Ecto neural progenitor cell (in vitro differentiated cells): Measurements from ENCODE around the gene CAMK2B.

Source experiments
- DNase-seq: peaks from one replicate; pipeline ENCODE4 v3.0.0-alpha.2; 2018; ENCODE audit warnings: low spot score

CAMK2B gene

GRCh38 chr7:44325201-44325671, at the start of gene CAMK2B:
CAMK2B (minus strand) TSS chr7:44325594; CDS start chr7:44325421, 173 bp downstream.
- peak; percentile 71 for DNase-seq

DNA sequence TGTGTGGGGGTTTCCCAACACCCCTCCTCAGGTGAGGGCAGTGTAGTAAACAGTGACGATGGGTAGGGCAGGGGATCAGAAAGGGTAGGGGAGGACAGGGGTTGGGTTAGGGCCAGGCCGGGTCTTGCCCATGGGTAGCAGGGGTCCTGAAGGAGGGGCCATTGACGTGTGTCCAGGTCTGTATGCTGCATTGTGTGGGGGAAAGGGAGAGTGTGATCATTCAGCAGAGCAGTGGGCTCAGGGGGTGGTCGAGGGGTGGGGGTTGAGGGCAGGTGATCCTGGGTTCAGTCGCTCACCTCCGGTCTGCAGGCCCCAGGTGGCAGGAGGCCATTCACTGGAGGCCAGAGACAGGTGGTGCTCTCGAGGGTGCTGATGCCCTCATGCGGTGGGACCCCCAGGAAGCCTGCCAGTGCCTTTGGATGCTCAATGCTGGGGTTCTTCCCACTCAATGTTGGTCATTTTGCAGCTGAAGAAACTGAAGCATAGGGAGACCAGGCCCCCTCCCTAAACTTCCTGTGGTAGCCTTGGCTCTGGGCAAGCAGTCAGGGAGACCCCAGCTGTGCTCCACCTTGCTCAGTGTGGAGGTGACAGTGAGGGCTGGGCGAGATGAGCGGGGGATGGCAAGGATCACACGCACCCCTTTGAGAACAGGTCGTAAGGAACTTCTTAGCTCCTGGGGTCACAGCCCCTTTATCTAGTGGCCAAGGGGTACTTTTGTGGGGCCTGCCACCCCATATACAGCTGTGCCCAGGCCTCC, 48.8 kb upstream of the CAMK2B start:
- no peak for DNase-seq

DNA sequence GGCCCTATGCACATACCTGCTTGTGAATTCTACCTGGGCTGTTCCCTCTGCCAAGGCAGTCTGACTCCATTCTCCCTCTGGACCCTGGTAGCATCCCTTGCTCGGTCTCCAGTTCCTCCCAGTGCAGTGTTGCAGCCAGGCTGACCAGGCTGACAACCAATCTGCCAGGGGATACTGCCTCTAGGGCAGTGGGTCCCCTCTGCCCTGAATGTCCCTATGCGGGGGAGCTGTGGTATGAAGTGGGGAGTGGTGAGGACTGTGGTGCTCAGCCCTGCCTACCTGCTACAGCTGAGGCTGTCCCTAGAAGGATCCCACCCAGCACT, 48.0 kb upstream of the CAMK2B start:
- DNase-seq: no peak

DNA sequence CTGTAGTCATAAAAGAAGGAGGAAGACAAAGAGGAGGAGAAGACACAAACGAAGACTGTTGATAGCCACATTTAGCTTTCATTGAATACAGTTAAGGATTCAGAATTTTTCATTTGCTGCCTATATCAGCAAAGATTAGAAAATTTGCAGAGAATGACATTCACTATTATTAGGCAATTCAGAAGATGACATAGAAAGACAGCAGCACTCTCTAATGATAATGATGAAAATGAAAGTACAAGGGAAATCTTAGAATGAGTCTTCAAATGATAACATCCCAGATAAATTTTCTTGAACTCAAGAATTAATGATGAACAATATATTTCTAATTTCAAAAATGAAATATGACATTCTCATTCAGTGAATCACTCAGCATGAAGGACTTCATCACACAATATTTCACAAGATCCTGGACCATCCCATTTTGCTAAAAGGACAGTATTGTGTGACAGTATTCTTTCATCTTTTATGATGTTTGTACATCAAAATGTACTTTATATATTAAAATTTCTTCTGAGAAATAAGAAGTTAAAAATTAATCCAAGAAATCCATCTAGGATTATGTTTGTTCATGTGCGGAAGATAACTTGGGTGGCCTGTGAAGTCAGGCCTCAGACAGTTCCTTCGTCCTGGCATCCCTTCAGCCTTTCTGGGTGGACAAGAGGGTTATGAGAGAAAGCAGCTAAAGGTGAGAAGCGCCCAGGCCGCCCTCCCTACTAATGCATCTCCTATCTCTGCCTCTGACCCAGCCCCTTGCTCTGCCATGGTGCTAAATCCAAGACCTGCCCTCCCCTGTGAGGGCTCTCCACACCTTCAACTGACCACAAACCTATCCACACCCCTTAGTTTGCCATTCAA, 47.4 kb upstream of the CAMK2B start:
- DNase-seq: no peak

GRCh38 chr7:44368885-44369284, 43.5 kb upstream of the CAMK2B start:
- DNase-seq: no peak

DNA sequence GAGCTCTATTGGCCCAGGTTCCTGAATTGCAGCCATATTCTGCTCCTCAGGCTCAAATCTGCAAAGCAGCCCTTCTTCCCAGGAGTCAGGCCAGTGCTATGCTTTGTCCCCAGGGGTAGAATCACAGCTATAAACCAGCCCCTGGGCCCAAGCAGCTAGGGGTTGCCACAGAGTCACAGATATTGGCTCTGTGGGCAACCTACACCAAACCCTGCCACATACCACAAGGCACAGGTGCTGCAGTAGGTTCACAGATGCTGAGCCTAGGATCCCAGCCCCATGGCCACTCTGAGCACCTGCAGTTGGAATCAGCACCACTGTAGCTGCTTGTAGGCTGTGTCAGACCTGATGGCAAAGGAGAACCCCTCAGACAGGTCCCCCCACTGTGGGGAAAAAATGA, 43.1 kb upstream of the CAMK2B start:
- DNase-seq: no peak

DNA sequence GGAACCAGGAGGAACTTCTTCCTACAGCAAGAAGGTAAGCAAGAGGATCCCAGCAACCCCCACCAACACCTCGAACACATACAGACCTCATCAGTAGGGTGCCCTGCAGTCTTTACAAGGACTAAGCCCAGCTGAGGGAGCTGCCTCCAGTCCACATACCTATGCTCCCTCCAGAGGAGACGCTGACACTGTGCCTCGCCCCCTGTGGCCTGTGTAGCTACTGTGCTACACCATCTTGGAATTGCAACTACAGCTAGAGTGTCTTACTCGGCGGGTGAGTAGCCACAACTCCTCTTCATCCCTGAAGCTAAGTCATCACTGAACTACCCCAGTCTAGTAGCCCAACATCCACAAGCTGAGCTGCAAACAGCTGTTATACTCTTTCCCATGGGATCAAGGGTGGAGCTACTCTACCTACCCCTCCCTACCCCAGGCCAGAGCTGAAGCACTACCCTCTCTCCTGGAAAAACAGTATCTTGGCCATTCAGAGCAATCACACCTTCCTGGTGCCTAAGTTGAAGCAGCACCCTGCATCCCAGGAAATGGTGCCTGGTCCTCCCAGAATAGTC, 42.2 kb upstream of the CAMK2B start:
- no peak for DNase-seq

GRCh38 chr7:44366986-44367385, 41.6 kb upstream of the CAMK2B start:
- no peak for DNase-seq

GRCh38 chr7:44353668-44354067, 28.3 kb upstream of the CAMK2B start:
- no peak for DNase-seq

DNA sequence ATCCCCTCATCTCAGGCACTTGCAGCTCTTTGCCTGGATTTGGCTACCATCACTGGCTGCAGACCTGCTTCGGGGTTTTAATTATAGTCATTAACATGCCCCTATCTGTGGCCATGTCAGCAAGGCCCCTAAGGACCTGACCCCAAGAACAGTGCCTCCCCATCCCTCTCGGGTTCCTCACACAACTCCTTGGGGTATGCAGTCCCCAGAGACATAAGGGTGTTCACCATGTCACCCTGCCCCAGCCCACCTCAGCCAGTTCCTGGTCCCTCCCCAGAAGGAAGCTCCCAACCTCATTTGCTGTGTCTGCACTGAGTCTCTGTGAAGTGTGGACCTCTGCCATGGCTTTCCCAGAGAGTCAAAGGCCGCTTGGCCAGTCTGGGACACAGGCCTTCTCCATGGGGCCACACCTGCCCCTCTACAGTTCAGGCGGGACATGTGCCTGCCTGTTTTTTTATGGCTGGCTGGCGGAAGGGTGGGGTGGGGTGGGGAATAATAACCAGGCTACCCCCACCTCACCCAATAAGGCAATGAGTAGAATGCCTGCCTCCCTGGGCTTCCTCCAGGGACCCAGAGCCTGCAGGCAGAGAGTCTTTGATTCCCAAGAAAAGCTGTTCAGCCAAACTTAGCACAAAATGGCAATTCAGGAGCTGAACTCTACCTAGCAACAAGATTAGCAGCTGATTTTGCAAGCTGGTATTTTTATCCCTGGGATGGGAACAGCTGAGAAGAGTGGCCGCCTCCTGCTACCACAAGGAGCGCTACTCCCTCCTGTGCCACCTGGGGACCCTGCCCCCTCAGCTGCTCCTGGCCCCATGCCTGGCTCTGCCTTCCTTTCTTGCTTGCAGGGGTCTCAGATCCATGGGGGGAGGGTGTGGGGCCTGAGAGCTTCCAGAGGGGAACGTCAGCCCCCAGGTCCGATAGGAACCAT, 23.7 kb upstream of the CAMK2B start:
- no peak for DNase-seq

- no peak for DNase-seq
Observed at GRCh38 chr7:44348300-44348699, 22.9 kb upstream of the CAMK2B start.

DNA sequence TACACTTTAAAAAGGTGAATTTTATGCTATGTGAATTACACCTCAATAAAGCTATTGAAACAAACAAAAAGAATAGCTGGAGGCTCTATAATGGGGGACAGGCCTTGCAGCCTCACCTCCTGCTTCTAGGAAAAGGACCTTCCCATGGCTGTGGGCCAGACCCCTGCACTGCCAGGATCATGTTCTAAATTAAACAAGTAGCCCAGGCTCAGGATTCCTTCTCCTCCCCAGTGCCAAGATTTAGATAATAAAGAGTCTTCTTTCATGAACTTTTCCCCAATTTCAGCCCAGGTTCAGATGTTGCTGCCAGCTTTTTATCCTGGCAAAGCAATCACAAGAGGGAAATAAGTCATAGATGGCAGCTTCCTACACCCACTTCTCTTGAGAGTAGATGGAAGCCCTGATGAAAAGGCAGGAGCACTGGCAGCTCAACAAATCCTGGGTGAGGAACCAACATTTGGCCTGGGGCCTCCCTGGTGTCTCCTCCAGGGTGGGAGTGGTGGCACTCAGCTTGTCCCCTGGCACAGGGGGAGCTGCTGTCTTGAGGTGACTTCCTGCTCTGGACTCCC, 22.2 kb upstream of the CAMK2B start:
- DNase-seq: no peak

- DNase-seq: no peak
Observed at GRCh38 chr7:44346063-44346462, 20.7 kb upstream of the CAMK2B start.

DNA sequence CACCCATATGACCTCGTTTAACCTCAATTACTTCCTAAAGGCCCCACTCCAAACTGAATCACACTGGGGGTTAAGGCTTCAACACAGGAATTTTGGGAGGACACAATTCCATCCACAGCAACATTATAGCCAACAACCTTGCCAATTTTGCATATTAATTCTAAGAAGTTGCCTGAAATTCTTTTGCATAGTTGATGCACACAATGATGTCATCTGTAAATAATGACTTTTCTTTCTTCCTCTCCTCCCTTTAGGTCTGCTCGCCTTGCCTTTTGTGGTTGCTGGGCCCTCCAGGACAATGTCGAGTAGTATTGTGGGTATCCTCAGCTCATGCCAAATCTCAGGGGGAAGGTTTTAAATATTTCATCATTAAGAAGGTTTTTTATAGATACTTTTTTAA, 16.0 kb upstream of the CAMK2B start:
- no peak for DNase-seq

DNA sequence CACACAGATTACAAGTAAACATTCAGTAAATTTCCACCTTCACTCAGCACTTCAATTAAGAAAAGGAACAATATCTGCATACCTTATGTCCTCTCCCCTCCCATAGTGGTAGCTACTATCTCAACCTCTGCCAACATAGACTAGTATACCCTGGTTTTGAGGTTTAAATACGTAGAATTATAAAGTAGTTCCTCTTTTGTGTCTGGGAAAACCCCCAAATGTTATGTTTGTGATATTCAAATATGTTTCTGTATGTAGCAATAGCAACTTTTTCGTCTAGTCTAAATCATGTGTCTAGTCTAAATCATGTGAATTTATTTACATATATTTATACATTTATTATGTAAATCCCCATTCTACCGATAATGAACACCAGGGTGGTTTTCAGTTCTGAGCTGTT, 13.2 kb upstream of the CAMK2B start:
- no peak for DNase-seq

GRCh38 chr7:44336491-44336890, 11.1 kb upstream of the CAMK2B start:
- no peak for DNase-seq

- no peak for DNase-seq
Observed at GRCh38 chr7:44335184-44335583, 9.8 kb upstream of the CAMK2B start.

GRCh38 chr7:44334734-44335097, 9.3 kb upstream of the CAMK2B start:
- DNase-seq: no peak

DNA sequence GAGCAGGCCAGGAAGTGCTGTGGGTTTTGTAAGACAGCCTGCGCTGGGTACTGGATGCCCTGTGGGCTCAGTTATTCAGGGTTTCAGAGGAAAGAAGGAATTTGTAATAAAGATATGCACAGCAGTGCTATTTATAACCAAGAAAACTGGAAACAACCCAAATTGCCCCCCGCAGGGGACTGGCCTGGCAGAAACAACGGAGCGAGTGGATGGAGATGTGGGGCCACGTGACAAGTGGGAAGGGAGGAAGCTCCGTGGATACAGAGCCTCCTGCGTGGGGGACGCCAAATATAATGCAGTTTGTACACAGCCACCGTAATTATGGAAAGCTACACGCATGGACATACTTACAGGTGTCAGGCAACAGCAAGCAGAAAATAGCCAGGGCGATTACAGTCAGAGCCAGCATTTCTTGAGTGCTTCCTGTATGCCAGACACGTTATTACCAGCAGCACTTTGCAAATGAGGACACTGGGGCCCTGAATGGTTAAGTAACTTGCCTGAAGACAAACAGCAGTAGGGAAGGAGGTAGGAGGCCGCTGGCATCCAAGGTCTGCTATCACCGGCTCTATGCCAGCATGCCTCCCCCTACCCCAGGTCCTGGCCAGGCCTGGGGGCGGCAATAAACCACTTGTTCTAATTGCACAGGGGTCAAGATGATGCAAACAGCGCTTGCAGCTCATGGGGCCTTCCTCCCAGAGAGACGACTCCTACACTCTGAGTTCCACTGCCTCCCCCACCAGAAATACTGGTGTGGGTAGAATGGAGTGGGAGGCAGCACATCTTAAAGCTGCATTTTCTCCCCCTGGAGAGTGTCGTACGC, 8.7 kb upstream of the CAMK2B start:
- no peak for DNase-seq

GRCh38 chr7:44331682-44332081, 6.3 kb upstream of the CAMK2B start:
- DNase-seq: no peak

DNA sequence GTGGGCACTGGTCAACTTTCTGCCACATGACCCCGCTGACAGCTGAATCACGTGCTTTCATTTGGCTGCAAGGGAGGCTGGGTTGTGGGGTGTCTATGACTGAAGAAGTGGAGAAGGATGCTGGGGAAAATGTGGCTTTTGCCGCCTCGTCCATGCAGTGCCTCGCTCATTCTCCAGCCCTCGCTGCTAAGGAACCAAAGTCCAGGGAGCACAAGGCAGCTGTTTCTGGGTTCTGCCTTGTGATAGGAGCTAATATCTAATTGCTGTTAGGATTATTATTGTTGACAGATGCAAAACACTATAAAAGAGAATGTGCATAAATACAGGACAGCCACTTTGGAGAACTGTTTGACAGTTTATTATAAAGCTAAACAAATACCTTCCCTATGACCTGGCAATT, 4.9 kb upstream of the CAMK2B start:
- DNase-seq: no peak
